ENCODE results near the gene RNF157.
A peak's percentile ranks its signal among the peaks of the same experiment; 100 is the strongest.

The RNF157 gene

GRCh38 chr17:76134911-76135809, 105.1 kb downstream of the RNF157 start:
- no peak for TF ChIP-seq CTCF (IDR thresholded peaks at IDR 0.05; ENCODE audit: low read depth, low read length)
- Histone ChIP-seq H3K4me3 (ENCODE audit: low read depth, low read length) (no peak overlapping the region), H3K27me3 (ENCODE audit: insufficient read depth, low read depth, severe bottlenecking) (no peaks in the 10 kb centered on the region), H3K36me3 (no peaks in the 10 kb centered on the region), H3K27ac (no peak overlapping the region), H3K9me3 (ENCODE audit: severe bottlenecking) (no peaks in the 10 kb centered on the region)
- DNase-seq: no peak

GRCh38 chr17:76132574-76133338, 107.5 kb downstream of the RNF157 start:
- Histone ChIP-seq H3K36me3 (no peaks in the 10 kb centered on the region), H3K4me3 (ENCODE audit: low read depth, low read length) (no peak overlapping the region), H3K27me3 (ENCODE audit: insufficient read depth, low read depth, severe bottlenecking) (no peaks in the 10 kb centered on the region), H3K9me3 (ENCODE audit: severe bottlenecking) (no peaks in the 10 kb centered on the region), H3K27ac (peak overlapping the region; percentile 40; the same call in 1 of the 2 replicates)
- peak; percentile 62 for DNase-seq
- no peak for TF ChIP-seq CTCF (IDR thresholded peaks at IDR 0.05; ENCODE audit: low read depth, low read length)

GRCh38 chr17:76131692-76132573, 108.4 kb downstream of the RNF157 start:
- no peaks in the 10 kb centered on the region for H3K36me3 ChIP-seq
- no peak for DNase-seq
- H3K27ac ChIP-seq: peak overlapping the region; percentile 40; the same call in 1 of the 2 replicates
- no peaks in the 10 kb centered on the region for H3K9me3 ChIP-seq (ENCODE audit: severe bottlenecking)
- no peak for TF ChIP-seq CTCF (IDR thresholded peaks at IDR 0.05; ENCODE audit: low read depth, low read length)
- H3K4me3 ChIP-seq (ENCODE audit: low read depth, low read length): no peak overlapping the region
- no peaks in the 10 kb centered on the region for H3K27me3 ChIP-seq (ENCODE audit: insufficient read depth, low read depth, severe bottlenecking)

- H3K27me3 ChIP-seq (ENCODE audit: insufficient read depth, low read depth, severe bottlenecking): no peaks in the 10 kb centered on the region
- no peak overlapping the region for H3K4me3 ChIP-seq (ENCODE audit: low read depth, low read length)
- TF ChIP-seq CTCF (IDR thresholded peaks at IDR 0.05; ENCODE audit: low read depth, low read length): no peak
- no peak for DNase-seq
- H3K27ac ChIP-seq: no peak overlapping the region
- no peaks in the 10 kb centered on the region for H3K9me3 ChIP-seq (ENCODE audit: severe bottlenecking)
- no peaks in the 10 kb centered on the region for H3K36me3 ChIP-seq
Observed at GRCh38 chr17:76131051-76131691, 109.1 kb downstream of the RNF157 start.

- no peaks in the 10 kb centered on the region for H3K9me3 ChIP-seq (ENCODE audit: severe bottlenecking)
- no peak for DNase-seq
- TF ChIP-seq CTCF (IDR thresholded peaks at IDR 0.05; ENCODE audit: low read depth, low read length): no peak
- no peak overlapping the region for H3K4me3 ChIP-seq (ENCODE audit: low read depth, low read length)
- H3K27ac ChIP-seq: no peak overlapping the region
- H3K36me3 ChIP-seq: no peaks in the 10 kb centered on the region
- H3K27me3 ChIP-seq (ENCODE audit: insufficient read depth, low read depth, severe bottlenecking): no peaks in the 10 kb centered on the region
Observed at GRCh38 chr17:76130473-76130872, 109.8 kb downstream of the RNF157 start.

All from WERI-Rb-1 (cell line).